Activated CD4-positive, alpha-beta T cell treated with anti-CD3 and anti-CD28 coated beads, Interleukin-2, Interleukin-4, amounts not matched to agents 100 ng/mL and 50 ng/mL, durations not matched to agents 16 hours and 8 hours (primary cell): ENCODE data around the gene CAMTA1.

Experiments used
- DNase-seq: peaks from one replicate; pipeline ENCODE4 v3.0.0-alpha.2; 2020; ENCODE audit warnings: low spot score

The CAMTA1 gene

DNA sequence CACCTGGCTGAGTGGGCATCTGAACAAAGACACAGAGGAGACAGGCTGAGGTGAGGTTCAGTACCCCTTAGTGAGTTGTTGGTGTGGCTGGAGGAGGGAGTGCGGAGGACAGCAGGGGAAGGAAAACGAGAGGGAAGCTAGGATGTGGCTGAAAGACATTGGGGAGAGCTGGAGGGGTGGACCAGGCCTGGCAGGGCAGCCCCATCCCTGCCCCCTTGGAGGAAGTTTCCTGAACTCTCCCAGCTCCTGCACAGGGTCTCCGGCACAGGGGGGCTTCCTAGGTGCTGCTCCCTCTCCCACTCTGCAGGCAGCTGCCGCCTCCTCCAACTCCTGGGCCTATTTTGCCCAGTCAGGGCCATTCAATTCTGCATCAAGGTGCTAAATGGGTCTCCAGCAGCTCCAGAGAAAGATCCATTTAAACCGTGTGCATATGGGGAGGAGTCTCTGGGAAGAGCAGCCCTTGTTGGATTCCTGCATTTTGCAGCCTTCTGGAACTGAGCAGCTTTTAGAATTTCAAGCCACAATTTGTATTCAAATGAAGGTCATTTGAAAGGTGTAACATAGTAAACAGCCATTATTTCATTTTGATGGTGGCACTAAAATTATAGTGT is 193.9 kb downstream of the CAMTA1 start:
- DNase-seq = no peak

DNA sequence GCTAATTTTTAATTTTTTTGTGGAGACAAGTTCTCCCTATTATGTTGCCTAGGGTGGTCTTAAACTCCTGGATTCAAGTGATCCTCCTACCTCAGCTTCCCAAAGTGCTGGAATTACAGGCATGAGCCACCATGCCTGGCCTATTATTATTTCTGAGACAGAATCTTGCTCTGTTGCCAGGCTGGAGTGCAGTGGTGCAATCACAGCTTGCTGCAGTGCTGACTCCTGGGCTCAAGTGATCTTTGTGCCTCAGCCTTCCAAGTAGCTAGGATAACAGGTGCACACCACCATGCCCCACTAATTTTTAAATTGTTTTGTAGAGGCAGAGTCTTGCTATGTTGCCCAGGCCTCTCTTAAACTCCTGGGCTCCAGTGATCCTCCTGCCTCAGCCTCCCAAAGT is 196.3 kb downstream of the CAMTA1 start:
- no peak for DNase-seq

DNA sequence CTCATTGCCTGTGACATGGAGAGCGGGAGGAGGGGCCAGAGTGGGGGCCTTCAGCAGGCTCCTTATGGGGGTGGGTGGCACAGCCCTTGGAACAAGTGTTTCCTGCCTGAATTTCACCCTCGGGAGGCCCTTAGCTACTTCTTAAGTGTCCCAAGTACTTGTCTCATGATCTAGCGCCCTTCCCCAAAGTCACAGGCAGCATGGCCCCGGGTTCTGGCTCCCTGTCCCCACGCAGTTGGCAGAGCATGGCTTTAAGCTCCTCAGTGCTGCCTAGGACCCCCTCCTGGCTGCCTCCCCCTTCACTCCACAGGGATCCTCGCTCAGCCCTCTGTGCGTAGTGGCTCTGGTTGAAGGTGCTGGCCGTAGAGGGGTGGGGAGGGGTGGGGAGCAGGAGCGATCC is 197.2 kb downstream of the CAMTA1 start:
- DNase-seq = no peak

DNA sequence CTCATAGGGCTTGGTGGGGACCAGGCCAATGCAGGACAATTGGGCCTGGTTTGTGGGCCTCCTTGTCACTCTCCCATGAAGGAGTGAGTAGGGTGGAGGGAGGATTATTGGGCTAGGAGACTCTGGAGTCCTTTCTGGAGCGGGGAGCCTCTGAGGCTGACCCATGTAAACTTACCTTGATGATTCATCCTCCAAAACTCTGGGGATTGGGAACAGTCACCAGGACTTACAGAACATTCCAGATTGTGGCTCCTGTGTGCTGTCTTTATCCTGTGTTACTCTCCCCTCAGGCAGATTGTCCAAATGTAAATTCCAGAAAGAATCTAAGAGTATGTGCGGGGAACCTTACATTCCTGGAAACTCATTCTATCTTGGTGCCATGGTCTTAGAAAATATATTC is 197.6 kb downstream of the CAMTA1 start:
- no peak for DNase-seq

DNA sequence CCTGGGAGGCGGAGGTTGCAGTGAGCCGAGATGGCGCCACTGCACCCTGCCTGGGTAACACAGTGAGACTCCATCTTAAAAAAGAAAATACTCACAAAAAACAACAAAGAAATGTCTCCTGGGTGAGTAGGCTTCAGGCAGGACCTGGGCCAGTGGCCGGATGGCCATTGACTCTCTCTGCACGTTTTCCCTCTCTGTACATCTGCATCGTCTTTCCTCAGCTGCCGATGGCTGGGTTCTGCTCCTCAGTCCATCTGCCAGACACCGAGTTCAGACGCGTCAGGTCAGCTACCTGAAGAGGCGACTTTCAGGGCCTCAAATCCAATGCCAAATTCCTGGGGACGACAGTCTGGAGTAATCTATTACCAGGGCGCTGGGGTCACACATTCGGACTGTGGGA is 199.3 kb downstream of the CAMTA1 start:
- DNase-seq = no peak

DNA sequence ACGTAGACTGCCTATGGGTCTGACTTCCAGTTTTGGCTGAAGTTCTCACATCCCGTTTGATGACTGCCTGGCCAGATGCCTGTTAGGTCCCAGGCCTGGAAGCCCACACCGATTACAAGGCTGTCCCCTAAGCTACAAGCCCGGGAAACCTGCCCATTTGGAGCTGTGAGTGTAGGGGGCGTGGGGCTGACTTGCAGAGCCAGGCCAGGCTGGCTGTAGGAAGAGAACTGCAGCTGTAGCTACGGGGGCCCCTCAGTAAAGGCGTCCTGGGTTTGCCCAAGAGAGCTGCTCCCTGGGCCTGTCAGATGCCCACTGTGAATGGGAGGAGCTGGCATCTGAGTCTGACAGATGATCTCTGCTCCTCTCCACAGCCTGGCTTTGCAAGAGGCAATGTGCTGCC is 199.7 kb downstream of the CAMTA1 start:
- DNase-seq = no peak

DNA sequence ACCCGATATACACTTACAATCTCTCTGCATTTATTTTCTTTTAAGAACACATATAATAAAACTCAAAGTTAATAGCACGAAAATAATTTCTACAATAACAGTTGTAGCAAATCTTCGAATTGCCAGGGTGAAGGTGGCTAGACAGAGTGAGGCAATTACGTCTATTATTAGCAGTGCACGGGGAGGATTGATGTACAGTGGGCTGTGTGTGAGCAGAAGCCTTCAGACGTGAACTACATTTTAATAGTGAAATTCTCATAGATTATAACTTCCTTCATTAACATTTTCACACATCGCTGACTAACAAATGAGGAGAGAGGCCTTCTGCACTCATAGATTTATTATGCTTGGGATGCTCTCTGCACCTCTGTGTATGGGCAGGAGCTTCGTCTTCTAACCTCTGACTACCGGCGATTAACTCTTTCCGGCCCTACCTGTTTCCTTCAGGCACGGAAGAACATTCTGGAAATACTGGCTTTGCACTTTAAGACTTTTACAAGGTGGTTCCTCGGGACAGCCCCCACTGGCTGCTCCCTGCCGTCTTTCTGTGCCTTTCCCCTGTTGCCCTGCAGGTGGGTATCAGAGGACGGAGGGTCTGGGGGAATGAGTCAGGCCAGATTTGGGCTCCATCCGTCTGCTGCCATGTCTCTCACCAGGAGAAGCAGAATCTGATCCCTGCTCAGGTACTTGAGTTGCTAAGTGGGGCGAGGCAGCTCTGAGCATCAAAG is 200.5 kb downstream of the CAMTA1 start:
- no peak for DNase-seq

DNA sequence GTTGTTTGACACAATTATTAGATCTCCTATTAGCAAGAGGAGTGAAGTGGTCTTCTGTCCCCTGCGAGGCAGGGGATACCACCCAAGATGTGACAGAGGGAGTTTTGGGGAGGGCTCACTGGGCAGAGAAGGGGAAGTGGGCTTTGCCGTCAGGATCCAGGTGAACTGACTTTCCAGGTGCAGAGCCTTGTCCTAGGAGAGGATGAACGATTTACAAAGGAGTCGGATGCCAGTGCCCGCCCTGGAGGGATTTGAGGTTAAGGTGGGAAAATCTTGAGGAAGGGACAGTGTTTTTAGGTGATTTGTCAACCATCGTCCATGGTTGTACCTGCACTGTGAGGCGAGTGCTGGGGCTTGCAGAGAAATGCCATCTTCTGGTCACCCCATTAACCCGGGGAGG is 201.0 kb downstream of the CAMTA1 start:
- no peak for DNase-seq

DNA sequence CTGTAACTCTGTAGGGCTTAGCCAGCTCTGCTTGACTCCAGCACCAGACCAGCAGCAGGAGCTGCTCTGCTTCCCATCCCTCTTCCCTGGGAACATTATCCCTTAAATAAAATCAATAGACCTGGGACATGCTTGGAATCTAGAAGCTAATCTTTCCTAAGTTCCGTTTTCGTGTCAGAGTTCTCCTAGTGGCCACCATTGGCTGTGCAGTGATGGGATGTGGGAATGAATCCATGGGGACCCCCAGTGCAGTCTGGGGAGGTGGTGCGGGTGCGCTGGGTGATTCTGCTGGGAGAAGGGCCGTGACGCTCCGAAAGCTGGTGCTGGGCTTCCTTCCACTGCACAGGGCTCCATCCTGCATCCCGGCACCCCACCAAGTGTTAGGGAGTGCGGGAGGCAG is 202.7 kb downstream of the CAMTA1 start:
- no peak for DNase-seq

DNA sequence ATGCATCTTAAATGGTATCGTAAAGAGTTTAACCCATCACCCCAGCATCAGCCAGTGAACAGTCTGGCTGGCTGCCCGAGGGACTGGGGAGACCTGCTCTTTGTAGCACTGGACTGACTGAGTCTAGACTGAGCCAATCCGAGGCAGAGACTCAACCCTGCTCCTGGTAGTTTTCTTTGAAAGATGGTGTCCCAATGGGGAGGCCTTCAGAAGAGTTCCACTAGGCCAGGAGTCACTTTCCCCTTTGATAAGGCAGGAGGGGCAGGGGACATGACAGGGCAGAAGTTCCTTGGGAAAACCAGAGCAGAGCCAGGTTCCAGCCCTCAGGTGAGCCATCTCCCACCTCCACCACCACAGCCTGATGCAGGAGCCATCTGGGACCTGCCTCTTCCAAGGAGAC is 203.5 kb downstream of the CAMTA1 start:
- no peak for DNase-seq

DNA sequence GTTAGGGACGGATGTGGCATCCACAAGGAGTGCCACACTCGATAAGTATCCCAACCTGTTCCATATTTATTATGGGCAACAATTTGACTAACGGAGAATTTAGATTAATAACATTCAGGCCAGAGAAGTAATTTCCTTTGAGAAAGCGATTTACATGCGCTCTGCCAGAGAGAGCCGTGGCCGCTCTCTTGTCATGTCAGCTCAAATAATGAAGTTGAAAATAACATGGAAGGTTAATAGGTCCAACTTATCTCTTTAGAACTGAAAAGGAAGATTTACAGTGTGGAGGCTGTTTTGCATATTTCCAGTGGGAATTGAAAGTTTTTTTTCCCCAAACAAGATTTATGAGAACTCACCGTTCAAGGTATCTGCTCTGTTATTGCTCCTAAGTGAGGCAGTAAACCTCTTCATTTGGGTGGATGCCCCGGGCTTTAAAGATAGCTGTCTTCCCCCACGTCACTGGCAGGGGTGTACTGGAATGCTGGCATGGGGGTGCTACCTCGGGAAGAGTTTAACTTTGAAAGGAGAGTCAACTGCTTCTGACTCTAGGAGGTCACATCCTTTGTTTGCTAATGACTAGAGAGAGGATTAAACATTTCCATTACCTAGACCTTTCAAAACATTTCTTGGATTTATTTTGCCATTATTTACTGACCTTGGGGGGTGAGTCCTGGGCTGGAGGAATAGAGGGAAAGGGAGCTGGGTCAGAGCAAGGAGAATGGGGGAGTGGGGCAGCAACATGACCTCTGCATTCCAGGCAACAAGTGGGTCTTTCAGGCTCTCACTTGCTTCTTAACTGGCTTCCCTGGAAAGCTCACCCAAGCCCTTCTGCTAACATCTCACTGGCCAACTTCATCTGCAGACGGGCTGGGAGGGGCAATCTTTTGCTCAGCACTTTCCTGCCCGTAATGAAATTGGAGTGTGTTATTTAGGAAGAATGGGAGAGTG is 204.2 kb downstream of the CAMTA1 start:
- no peak for DNase-seq

DNA sequence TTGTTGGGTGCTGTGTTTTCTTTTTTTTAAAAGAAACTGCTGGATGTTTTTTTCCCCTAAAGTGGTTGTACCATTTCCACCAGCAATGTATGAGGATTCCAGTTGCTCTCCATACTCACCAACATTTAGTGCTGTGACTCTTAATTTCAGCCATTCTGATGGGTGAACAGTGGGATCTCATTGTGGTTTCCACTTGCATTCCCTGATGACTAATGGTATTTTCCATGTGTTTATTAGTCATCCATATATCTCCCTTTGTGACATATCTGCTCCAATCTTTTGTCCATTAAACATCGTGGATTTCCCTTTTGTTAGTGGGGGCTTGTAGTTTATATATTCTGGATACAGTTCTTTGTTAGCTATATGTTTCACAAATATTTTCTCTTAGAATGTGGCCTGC is 206.0 kb downstream of the CAMTA1 start:
- DNase-seq = no peak

DNA sequence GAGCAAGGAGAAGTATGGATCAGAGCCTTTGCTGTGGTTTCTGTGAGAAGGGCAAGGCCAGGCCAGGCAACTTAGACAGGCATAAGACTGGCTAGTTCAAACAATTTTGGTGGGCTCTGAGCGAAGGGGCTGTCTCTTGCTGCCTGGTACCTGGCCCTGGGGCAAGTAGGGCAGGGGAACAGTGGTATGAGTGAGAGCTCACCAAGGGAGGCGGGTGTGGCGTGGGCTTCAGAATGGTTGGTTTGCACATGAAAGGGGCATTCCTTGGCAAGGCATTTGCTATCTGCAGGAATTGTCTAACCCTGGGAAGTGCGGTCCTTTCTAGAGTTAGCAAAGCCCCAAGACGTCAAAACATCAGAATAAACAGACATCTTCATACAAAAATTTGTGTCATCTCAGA is 210.5 kb downstream of the CAMTA1 start:
- DNase-seq = no peak

DNA sequence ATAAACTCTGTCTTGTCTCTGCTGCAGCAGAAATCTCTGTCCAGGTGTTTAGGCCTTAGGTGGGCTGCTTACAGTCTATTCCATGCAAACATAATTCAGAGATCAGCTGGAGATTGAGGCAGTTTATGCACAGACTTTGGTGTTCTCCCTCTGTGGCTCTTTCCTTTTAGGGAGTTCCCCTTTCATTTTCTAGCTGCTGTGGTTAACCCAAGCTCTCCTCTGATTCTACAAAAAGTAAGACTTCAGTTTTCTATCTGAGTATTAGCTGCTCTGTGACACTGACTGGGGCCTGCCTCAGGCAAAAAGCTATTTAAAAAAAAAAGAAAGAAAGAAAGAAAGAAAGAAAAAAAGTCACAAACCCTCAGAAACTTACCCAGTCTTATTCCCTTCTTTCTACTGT is 211.1 kb downstream of the CAMTA1 start:
- DNase-seq = peak; percentile 19

DNA sequence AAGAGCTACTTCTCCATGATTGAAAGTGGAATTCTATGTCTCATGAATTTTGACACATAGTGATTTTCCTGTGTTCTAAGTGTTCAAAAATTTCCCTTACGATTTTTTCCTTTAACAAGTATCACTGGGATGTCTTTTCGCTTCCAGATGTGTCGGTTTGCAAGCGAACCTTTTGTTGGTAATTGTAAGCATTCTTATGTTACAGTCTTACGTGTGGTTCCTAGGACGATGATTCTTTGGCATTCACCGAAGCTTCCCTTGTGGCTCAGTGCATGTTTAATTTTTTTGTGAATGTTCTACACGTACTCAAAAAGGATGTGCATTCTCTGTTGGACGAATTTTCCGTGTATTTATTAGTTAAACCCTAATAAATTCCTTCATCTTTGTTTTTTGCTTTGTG is 211.6 kb downstream of the CAMTA1 start:
- no peak for DNase-seq

DNA sequence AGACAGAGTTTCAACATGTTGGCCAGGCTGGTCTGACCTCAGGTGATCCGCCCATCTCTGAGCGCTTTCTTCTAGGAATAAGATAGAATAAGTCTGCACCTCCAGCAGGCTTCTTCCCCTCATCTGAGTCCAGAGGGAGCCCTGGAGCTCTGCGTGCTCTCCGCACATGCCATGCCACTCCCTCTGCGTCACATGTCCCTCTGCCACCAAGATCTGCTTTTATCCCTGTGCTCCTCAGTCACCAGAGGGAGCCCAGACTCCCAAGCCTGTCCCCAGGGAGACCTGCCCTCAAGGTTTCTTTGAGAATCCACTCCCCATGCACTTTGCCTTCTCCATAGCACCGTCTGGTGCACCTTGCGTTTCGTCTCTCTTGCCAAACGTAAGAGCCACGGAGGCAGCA is 213.0 kb downstream of the CAMTA1 start:
- no peak for DNase-seq

DNA sequence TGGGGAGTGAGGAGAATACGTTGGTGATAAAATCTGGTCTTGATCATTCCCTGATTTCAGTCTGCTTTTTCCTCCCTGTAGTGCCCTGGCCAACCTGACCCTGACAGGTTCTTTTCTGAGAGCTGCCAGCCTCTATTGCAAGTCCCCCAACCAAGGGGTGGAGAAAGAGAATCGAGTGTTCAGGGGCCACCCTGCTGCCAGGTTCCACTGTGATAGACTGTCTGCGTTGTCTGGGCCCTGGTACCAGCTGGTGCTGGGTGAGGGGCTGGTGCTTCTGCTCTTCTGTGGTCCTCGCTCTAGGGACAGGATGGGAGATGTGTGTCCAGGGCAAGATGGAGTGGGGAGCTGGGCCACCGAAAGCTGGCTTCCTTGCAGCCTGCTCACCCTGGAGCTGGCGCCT is 214.6 kb downstream of the CAMTA1 start:
- DNase-seq = no peak

DNA sequence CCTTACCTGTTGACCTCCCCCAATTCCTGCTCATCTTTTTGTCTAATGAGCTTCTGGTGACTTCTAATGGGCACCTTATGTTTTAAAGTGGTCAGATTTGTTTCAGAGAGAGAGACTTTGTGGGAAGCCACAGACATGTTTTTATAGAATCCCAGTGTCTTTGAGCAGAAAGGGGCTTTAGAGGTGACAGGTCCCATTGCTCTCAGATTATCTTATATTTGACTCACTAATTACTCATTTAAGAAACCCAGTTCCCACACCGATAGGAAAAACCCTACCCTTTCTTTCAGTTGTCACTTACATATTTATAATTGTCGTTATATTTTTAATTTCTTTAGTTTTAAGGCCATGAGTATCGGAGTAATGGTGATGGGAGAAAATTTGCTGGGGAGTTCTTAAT is 215.5 kb downstream of the CAMTA1 start:
- peak; percentile 1 for DNase-seq

DNA sequence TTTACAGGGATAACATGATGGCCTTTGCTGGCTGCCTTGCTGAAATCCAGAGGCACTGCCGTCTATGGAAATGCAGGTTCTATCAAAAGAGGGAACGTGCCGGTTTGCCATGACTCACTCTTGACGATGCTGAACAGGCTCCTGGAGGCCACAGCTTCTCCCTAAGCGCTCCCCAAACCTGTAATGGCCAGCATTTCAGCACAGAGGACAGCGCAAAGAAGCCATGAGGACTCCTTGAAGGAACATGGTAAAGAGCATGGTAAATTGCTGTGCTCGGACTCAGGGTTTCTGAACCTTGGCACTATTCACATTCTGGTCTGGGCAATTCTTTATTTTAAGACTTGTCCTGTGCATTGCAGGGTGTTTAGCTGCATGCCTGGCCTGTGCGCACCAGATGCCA is 217.5 kb downstream of the CAMTA1 start:
- DNase-seq = no peak

DNA sequence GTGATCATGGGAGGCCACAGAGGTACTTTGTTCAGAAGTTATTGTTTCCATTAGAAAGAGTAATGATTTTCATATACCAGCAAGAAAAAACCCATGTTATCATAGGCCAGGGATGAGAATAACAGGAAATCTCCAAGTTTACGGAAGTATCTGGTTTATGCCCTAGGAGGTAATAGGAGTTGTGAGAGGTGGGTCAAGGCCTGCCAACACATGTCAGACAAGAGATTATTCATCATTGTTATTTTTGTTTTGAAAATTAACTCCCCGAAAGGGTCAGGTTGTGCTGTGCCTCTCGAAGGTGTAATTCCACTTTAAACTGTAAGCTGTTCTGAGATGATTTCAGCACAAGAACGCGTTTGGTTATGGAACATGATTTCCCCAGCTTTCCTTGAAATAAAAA is 218.4 kb downstream of the CAMTA1 start:
- no peak for DNase-seq

DNA sequence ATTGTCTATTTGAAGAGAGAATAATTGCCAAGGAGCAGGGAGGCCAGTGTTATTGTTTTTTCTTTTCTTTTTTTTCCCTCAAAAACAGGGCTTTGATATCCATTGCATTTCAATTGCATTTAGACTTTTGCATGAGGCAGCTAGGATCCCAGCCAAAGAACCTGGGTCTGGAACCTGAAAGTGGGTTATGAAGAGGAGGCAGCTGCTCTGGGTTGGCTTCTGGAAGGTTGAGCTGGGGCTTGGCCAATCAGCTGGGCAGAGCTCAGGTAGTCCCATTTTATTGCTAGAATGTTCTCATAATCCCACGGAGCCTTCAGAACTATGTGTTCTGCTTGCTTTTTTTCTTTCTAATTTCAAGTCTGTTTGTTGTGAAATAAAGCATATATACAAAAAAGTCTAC is 218.9 kb downstream of the CAMTA1 start:
- DNase-seq = no peak

DNA sequence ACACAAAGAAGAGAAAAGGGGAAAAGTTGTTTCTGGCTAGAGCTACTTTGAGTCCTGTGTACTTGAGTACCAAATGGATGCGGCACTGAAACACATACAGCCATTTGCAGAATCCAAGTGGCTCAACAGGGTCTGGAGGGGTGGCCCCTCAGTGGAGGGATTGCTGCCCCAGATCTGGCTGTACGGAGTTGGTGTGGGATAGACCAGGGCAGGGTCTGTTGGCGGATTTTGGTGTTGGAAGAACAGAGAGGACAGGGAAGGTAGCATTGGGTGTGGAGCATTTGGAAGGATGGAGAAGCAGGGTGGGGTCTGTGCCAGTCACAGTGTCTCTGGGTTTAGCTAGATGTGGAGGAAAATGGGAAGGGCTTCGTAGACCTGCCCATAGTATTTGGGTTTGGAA is 220.5 kb downstream of the CAMTA1 start:
- DNase-seq = no peak
